Neural cell (in vitro differentiated cells): ENCODE results near the gene CORO2A.

Experiments
- CTCF ChIP-seq: fragments of 450-650 bp; IDR thresholded peaks from 2 replicates; pipeline ENCODE4 v1.5.1; 2014; ENCODE audit warnings: antibody characterized with exemption, mild to moderate bottlenecking, moderate library complexity; ENCODE audit not compliant: poor library complexity, severe bottlenecking
- EP300 ChIP-seq: fragments of 450-650 bp; conservative IDR thresholded peaks from 2 replicates; pipeline ENCODE4 v1.6.1; 2014; ENCODE audit warnings: antibody characterized with exemption, mild to moderate bottlenecking, moderate library complexity; ENCODE audit not compliant: poor library complexity, severe bottlenecking
- EZH2 ChIP-seq: fragments of 200-600, 300-800 bp; shearing (Covaris generic), sonication (generic); IDR thresholded peaks from 2 replicates; pipeline ENCODE4 v1.6.1; 2014; ENCODE audit warnings: antibody characterized with exemption, low read length, borderline replicate concordance, mild to moderate bottlenecking; ENCODE audit not compliant: insufficient read depth, poor library complexity, severe bottlenecking
- POLR2AphosphoS5 ChIP-seq: IDR thresholded peaks from 2 replicates; pipeline ENCODE4 v1.6.1; 2012
- RAD21 ChIP-seq: fragments of 450-650 bp; conservative IDR thresholded peaks from 2 replicates; pipeline ENCODE4 v1.6.1; 2014; ENCODE audit warnings: antibody characterized with exemption, mild to moderate bottlenecking, moderate library complexity

- TF ChIP-seq CTCF (no peak), POLR2AphosphoS5 (no peak), EP300 (no peak), EZH2 (no peak), RAD21 (no peak)
Measured at GRCh38 chr9:98109052-98109451, 83.4 kb downstream of the CORO2A start.
